Lung (tissue), 12 donors: ENCODE measurements around the gene DOCK4. TPM values are rescaled to one million over a fixed set of nuclear protein-coding genes. Genes with fewer than 3 reads are reported as not detected.

Experiments used
- ATAC-seq: fragments of 200-7000 bp; cut with Tn5 transposase; one replicate; pipeline ENCODE4 v1.9.1; 2020; ENCODE audit warnings: moderate number of reproducible peaks; ENCODE audit not compliant: insufficient read depth, low FRiP score
- DNase-seq, 3 donors: peaks; one replicate each; pipeline ENCODE4 v3.0.0-alpha.2; 2013 to 2017
- H3K27ac ChIP-seq, 2 donors: one replicate each; pipeline ENCODE4 v1.5.1; 2013; ENCODE audit warnings: mild to moderate bottlenecking in 2 of 2, moderate library complexity in 2 of 2, control low read depth in 1 of 2, inconsistent platforms in 1 of 2, low read depth in 1 of 2, low read length in 1 of 2
- H3K27me3 ChIP-seq, 3 donors: one replicate each; pipeline ENCODE4 v1.5.1; 2013; ENCODE audit warnings: low read length in 2 of 3; ENCODE audit not compliant: control insufficient read depth in 3 of 3, insufficient read depth in 3 of 3
- H3K36me3 ChIP-seq, 4 donors: one replicate each; pipeline ENCODE4 v1.5.1; 2013; ENCODE audit warnings: low read length in 4 of 4, mild to moderate bottlenecking in 1 of 4, moderate library complexity in 1 of 4; ENCODE audit not compliant: control insufficient read depth in 4 of 4, insufficient read depth in 4 of 4
- H3K4me1 ChIP-seq, 5 donors: one replicate each; pipeline ENCODE4 v1.5.1; 2013; ENCODE audit warnings: low read length in 5 of 5, mild to moderate bottlenecking in 2 of 5, moderate library complexity in 1 of 5; ENCODE audit not compliant: control insufficient read depth in 5 of 5, insufficient read depth in 5 of 5
- H3K4me3 ChIP-seq: one replicate; pipeline ENCODE4 v1.5.1; 2013; ENCODE audit warnings: mild to moderate bottlenecking, control low read depth, moderate library complexity
- H3K9ac ChIP-seq, 2 donors: one replicate each; pipeline ENCODE4 v1.5.1; 2013; ENCODE audit warnings: low read length in 2 of 2, control low read depth in 1 of 2; ENCODE audit not compliant: insufficient read depth in 1 of 2
- H3K9me3 ChIP-seq, 4 donors: one replicate each; pipeline ENCODE4 v1.5.1; 2013; ENCODE audit warnings: low read length in 3 of 4, mild to moderate bottlenecking in 1 of 4, moderate library complexity in 1 of 4; ENCODE audit not compliant: control insufficient read depth in 4 of 4, insufficient read depth in 3 of 4
- CTCF ChIP-seq: IDR thresholded peaks from 2 replicates; pipeline ENCODE4 v1.5.1; 2012; ENCODE audit warnings: mild to moderate bottlenecking; ENCODE audit errors: control extremely low read depth, extremely low read depth
- WGBS, 2 donors: extraction: QIAGEN DNeasy Blood & Tissue Kit; methylation state at CpG; one replicate each; pipeline ENCODE4 v1.1.7; 2013; 5-methylcytosine and 5-hydroxymethylcytosine counted together
- polyA plus RNA-seq, 2 donors: library from polyadenylated mRNA; stranded (reverse); fragments of 200-250 nt; gene quantifications; one replicate each; pipeline ENCODE4 v1.2.1, GENCODE V29; 2013
- total RNA-seq, 2 donors: library from RNA; depleted of rRNA in 1 of 2; stranded (reverse); fragments of >200 nt in 1 of 2; gene quantifications; one replicate each; pipeline ENCODE4 v1.2.1, GENCODE V29; 2014 to 2021
- donor health status: control.
- donor health status: control.
- donor health status: Bipolar disorder and iron deficiency.
- donor health status: healthy.
- donor health status: DM: yes; HTN: yes; CAD: no.

Gene DOCK4
- total and polyA plus RNA-seq, 4 donors, result 18.7 to 163 (median 40.3) TPM

GRCh38 chr7:112058686-112059085 lies 147.5 kb downstream of the DOCK4 start:
- Histone ChIP-seq H3K4me3 (no peak overlapping the region), H3K27ac (no peak overlapping the region), H3K27me3 (no peaks in the 10 kb centered on the region), H3K9me3 (no peaks in the 10 kb centered on the region), H3K9ac (no peak overlapping the region), H3K4me1 (peaks cover 0 to 10% (median 8%) of the 10 kb centered on the region in 5 donors), H3K36me3 (no peaks in the 10 kb centered on the region)
- ATAC-seq, result peak; percentile 36
- 31 to 67% methylated on average over 1 of the region's 1 CpG for WGBS, 2 donors
- TF ChIP-seq CTCF, result no peak
- DNase-seq, result no peak

- peak; percentile 42 for ATAC-seq
- Histone ChIP-seq H3K27ac (no peak overlapping the region), H3K4me3 (no peak overlapping the region), H3K9me3 (no peaks in the 10 kb centered on the region), H3K9ac (no peak overlapping the region), H3K36me3 (no peaks in the 10 kb centered on the region), H3K27me3 (no peaks in the 10 kb centered on the region), H3K4me1 (peaks cover 11 to 20% (median 12%) of the 10 kb centered on the region in 5 donors)
- TF ChIP-seq CTCF, result no peak
- peak; percentile 26 to 70 (median 44) for DNase-seq
- WGBS, 2 donors, result 45 to 54% methylated on average over 2 of the region's 2 CpGs
Measured at GRCh38 chr7:112056409-112056808, 149.8 kb downstream of the DOCK4 start.

GRCh38 chr7:112053737-112054069 lies 152.5 kb downstream of the DOCK4 start:
- ATAC-seq (peak; percentile 5), DNase-seq (no peak)
- WGBS, 2 donors, result 81 to 94% methylated on average over 5 of the region's 5 CpGs
- Histone ChIP-seq H3K27me3 (no peaks in the 10 kb centered on the region), H3K4me1 (peaks cover 7 to 30% (median 17%) of the 10 kb centered on the region in 5 donors), H3K9me3 (no peaks in the 10 kb centered on the region), H3K9ac (no peak overlapping the region), H3K4me3 (no peak overlapping the region), H3K36me3 (no peaks in the 10 kb centered on the region), H3K27ac (peak overlapping the region in 1 of 2 donors; percentile 42)
- no peak for TF ChIP-seq CTCF
